Spleen (tissue), 11 donors: ENCODE measurements around the gene AGXT2. TPM values are rescaled to one million over a fixed set of nuclear protein-coding genes. Genes with fewer than 3 reads are reported as not detected.

Experiments used
- DNase-seq: peaks from one replicate; pipeline ENCODE4 v3.0.0-alpha.2; 2020
- H3K27ac ChIP-seq, 8 donors: fragments of 200-600 bp; sonication (generic) in 7 of 8; 1 replicate in 4 of 8; 2 replicates in 4 of 8; pipeline versions ENCODE4 v1.5.0 to v1.8.0; 2016 to 2021; ENCODE audit warnings: inconsistent platforms in 4 of 8, mild to moderate bottlenecking in 4 of 8, moderate library complexity in 1 of 8
- H3K27me3 ChIP-seq, 7 donors: fragments of 200-600 bp; sonication (generic) in 6 of 7; replicated peaks in 1 of 7; 1 replicate in 4 of 7; 2 replicates in 3 of 7; pipeline versions ENCODE4 v1.5.0 to v1.8.0; 2016 to 2021; ENCODE audit warnings: inconsistent platforms in 3 of 7, mild to moderate bottlenecking in 1 of 7
- H3K36me3 ChIP-seq, 6 donors: fragments of 200-600 bp; sonication (generic) in 5 of 6; 1 replicate in 4 of 6; 2 replicates in 2 of 6; pipeline versions ENCODE4 v1.5.0 to v1.8.0; 2016 to 2021; ENCODE audit warnings: inconsistent platforms in 2 of 6
- H3K4me1 ChIP-seq, 6 donors: fragments of 200-600 bp; sonication (generic) in 5 of 6; 1 replicate in 3 of 6; 2 replicates in 3 of 6; pipeline versions ENCODE4 v1.5.0 to v1.8.0; 2016 to 2021; ENCODE audit warnings: inconsistent platforms in 3 of 6
- H3K4me3 ChIP-seq, 8 donors: fragments of 200-600 bp; sonication (generic) in 7 of 8; 1 replicate in 4 of 8; 2 replicates in 4 of 8; pipeline versions ENCODE4 v1.5.0 to v1.8.0; 2016 to 2021; ENCODE audit warnings: inconsistent platforms in 4 of 8, mild to moderate bottlenecking in 4 of 8, moderate library complexity in 2 of 8
- H3K9me3 ChIP-seq, 8 donors: fragments of 200-600 bp; sonication (generic) in 7 of 8; 1 replicate in 4 of 8; 2 replicates in 4 of 8; pipeline versions ENCODE4 v1.5.0 to v1.8.0; 2016 to 2021; ENCODE audit warnings: inconsistent platforms in 4 of 8
- CTCF ChIP-seq, 11 experiments: fragments of 200-600 bp in 7 of 11; fragments of 450-650 bp in 4 of 11; sonication (generic) in 4 of 11; IDR thresholded peaks in 8 of 11; conservative IDR thresholded peaks in 3 of 11; 1 replicate in 7 of 11; 2 replicates in 4 of 11; pipeline versions ENCODE4 v1.4.0 to v1.8.0; 2016 to 2021; ENCODE audit warnings: antibody characterized with exemption in 11 of 11, inconsistent platforms in 4 of 11, mild to moderate bottlenecking in 1 of 11
- POLR2A ChIP-seq, 3 donors: fragments of 450-650 bp; IDR thresholded peaks; one replicate each; pipeline ENCODE4 v1.5.1; 2017; ENCODE audit warnings: antibody characterized with exemption in 3 of 3, mild to moderate bottlenecking in 1 of 3
- POLR2AphosphoS5 ChIP-seq, 3 donors: sonication (generic); formaldehyde crosslinking; IDR thresholded peaks; one replicate each; pipeline ENCODE4 v1.5.1; 2017; ENCODE audit warnings: antibody characterized with exemption in 3 of 3
- WGBS, 5 donors: extraction: QIAGEN DNeasy Blood & Tissue Kit in 3 of 5; methylation state at CpG; one replicate each; pipeline versions ENCODE4 v1.1.5 to v1.1.7; 2013 to 2018; 5-methylcytosine and 5-hydroxymethylcytosine counted together
- intact Hi-C: fragments of 100-400 bp; cut with DNase I; formaldehyde crosslinking; loops from one replicate; pipeline ENCODE4 v1.15.0; 2023; ENCODE audit warnings: low total_unique reads
- polyA plus RNA-seq, 3 donors: library from polyadenylated mRNA; stranded (reverse); fragments of 200-250 nt; gene quantifications; one replicate each; pipeline ENCODE4 v1.2.1, GENCODE V29; 2013
- total RNA-seq, 7 donors: library from RNA; depleted of rRNA in 3 of 7; stranded (reverse); fragments of >200 nt in 3 of 7; fragmentation: NEBNext Ultra II Directional in 4 of 7; extraction: Animal tissue kit (Norgen Biotek cat#: 25700) in 4 of 7; gene quantifications; one replicate each; pipeline versions ENCODE4 v1.1.0 to v1.2.1, GENCODE V29; 2016 to 2021
- donor health status: healthy with polysubstance abuse.
- donor health status: DM: no; HTN: no; CAD: no; lungs with moderate emphysema.
- donor health status: DM: no; HTN: no; CAD: no.
- donor health status: Bipolar disorder and iron deficiency.
- donor health status: healthy.
- donor health status: DM: no; HTN: no; CAD: no.
- donor health status: DM: yes; HTN: yes; CAD: no.

Gene AGXT2
- total and polyA plus RNA-seq, 10 donors: not detected

- H3K4me3 ChIP-seq: no peak overlapping the region
- H3K4me1 ChIP-seq: no peaks in the 10 kb centered on the region
- WGBS, 5 donors: 80 to 86% (median 83%) methylated on average over 1 of the region's 1 CpG
- peaks cover 0 to 8% (median 0%) of the 10 kb centered on the region in 7 donors for H3K27me3 ChIP-seq
- H3K36me3 ChIP-seq: no peaks in the 10 kb centered on the region
- H3K27ac ChIP-seq: no peak overlapping the region
- intact Hi-C loops: no loop called here
- no peak for TF ChIP-seq CTCF (IDR thresholded peaks at IDR 0.05 in 8 of 11, conservative IDR thresholded peaks at IDR 0.05 in 3 of 11)
- no peak for TF ChIP-seq POLR2AphosphoS5 (IDR thresholded peaks at IDR 0.05)
- TF ChIP-seq POLR2A (IDR thresholded peaks at IDR 0.05): no peak
- DNase-seq: no peak
- H3K9me3 ChIP-seq: no peaks in the 10 kb centered on the region
These were observed 1.2 kb upstream of the AGXT2 start for GRCh38 chr5:35048910-35049309.

GRCh38 chr5:35046774-35047173, 975 bp downstream of the AGXT2 start:
- Histone ChIP-seq H3K36me3 (no peaks in the 10 kb centered on the region), H3K4me1 (no peaks in the 10 kb centered on the region), H3K4me3 (no peak overlapping the region), H3K9me3 (no peaks in the 10 kb centered on the region), H3K27me3 (peaks cover 0 to 14% (median 0%) of the 10 kb centered on the region in 7 donors), H3K27ac (no peak overlapping the region)
- intact Hi-C loops: no loop called here
- DNase-seq: no peak
- no peak for TF ChIP-seq CTCF (IDR thresholded peaks at IDR 0.05 in 8 of 11, conservative IDR thresholded peaks at IDR 0.05 in 3 of 11)
- TF ChIP-seq POLR2A (IDR thresholded peaks at IDR 0.05): no peak
- TF ChIP-seq POLR2AphosphoS5 (IDR thresholded peaks at IDR 0.05): no peak
- 77 to 87% (median 80%) methylated on average over 4 of the region's 4 CpGs for WGBS, 5 donors

- Histone ChIP-seq H3K4me1 (no peaks in the 10 kb centered on the region), H3K4me3 (no peak overlapping the region), H3K27ac (no peak overlapping the region), H3K36me3 (no peaks in the 10 kb centered on the region), H3K9me3 (no peaks in the 10 kb centered on the region), H3K27me3 (peaks cover 0 to 21% (median 0%) of the 10 kb centered on the region in 7 donors)
- WGBS, 5 donors: 33 to 44% (median 43%) methylated on average over 1 of the region's 1 CpG
- intact Hi-C loops: no loop called here
- TF ChIP-seq CTCF (IDR thresholded peaks at IDR 0.05 in 8 of 11, conservative IDR thresholded peaks at IDR 0.05 in 3 of 11) (no peak), POLR2AphosphoS5 (IDR thresholded peaks at IDR 0.05) (no peak), POLR2A (IDR thresholded peaks at IDR 0.05) (no peak)
- DNase-seq: no peak
These were observed 2.5 kb downstream of the AGXT2 start for GRCh38 chr5:35045280-35045679.

GRCh38 chr5:35044649-35045048, 3.1 kb downstream of the AGXT2 start:
- 67 to 88% (median 83%) methylated on average over 4 of the region's 4 CpGs for WGBS, 5 donors
- intact Hi-C loops: no loop called here
- no peaks in the 10 kb centered on the region for H3K4me1 ChIP-seq
- no peak overlapping the region for H3K27ac ChIP-seq
- no peak overlapping the region for H3K4me3 ChIP-seq
- H3K27me3 ChIP-seq: peaks cover 0 to 22% (median 0%) of the 10 kb centered on the region in 7 donors
- no peaks in the 10 kb centered on the region for H3K36me3 ChIP-seq
- TF ChIP-seq CTCF (IDR thresholded peaks at IDR 0.05 in 8 of 11, conservative IDR thresholded peaks at IDR 0.05 in 3 of 11): no peak
- no peak for TF ChIP-seq POLR2A (IDR thresholded peaks at IDR 0.05)
- no peak for TF ChIP-seq POLR2AphosphoS5 (IDR thresholded peaks at IDR 0.05)
- no peak for DNase-seq
- no peaks in the 10 kb centered on the region for H3K9me3 ChIP-seq
